Measurements from ENCODE around the gene YEATS2.
"Not testable (repeated sequence)": the region's sequence is repeated elsewhere in the genome, so short reads cannot be mapped to it uniquely, and the experiment has no call there.

YEATS2 gene

DNA sequence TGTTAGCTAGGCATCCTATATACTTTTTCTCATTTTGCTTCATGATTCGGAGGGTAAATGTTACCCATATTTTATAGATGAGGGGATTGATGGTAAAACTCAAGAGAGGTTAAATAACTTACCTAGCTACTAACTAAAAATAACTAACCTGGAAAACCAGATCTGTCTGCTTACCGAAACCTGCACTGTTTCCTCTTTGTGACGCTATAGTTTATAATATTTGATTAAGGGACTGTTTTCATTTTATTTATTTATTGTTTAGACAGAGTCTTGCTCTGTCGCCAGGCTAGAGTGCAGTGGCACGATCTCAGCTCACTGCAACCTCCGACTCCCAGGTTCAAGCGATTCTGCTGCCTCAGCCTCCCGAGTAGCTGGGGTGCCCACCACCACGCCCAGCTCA, 71.9 kb downstream of the YEATS2 start:
- no peak for FAIRE-seq
- TF ChIP-seq POU2F2 (IDR thresholded peaks at IDR 0.05; ENCODE audit: low read depth, low read length) (no peak), TAF1 (IDR thresholded peaks at IDR 0.05; ENCODE audit: low read depth, low read length) (no peak), SPI1 (IDR thresholded peaks at IDR 0.05; ENCODE audit: low read depth, low read length) (no peak)
- no peak for DNase-seq (ENCODE audit: insufficient read length, low spot score)

DNA sequence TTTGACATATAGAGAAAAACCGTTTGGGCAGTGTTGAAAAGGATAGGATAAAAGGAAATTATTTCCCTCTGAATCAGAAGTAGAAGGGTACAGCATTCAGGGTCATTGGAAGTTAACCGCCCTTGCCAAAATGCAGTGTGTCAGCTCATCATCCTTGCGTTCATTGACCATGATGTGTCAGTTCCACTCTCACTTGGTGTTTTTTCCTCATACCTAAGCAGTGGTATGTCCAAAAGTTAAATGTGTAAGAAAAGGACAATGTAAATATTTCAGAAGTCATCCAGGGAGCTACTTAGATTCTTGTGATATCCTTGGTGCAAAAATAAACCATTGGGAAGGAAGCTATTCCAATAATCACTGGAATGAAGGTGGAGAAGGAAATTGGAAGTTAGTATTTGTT, 77.0 kb downstream of the YEATS2 start:
- no peak for FAIRE-seq
- no peak for DNase-seq (ENCODE audit: insufficient read length, low spot score)
- TF ChIP-seq TAF1 (IDR thresholded peaks at IDR 0.05; ENCODE audit: low read depth, low read length) = no peak
- TF ChIP-seq POLR2AphosphoS5 (IDR thresholded peaks at IDR 0.05; ENCODE audit: low read depth, low read length) = no peak
- TF ChIP-seq PAX5 (IDR thresholded peaks at IDR 0.05; ENCODE audit: insufficient read depth, low read length, severe bottlenecking) = no peak
- TF ChIP-seq POLR2A (IDR thresholded peaks at IDR 0.05; ENCODE audit: low read depth, low read length) = no peak
- no peak for TF ChIP-seq SPI1 (IDR thresholded peaks at IDR 0.05; ENCODE audit: low read depth, low read length)
- TF ChIP-seq POU2F2 (IDR thresholded peaks at IDR 0.05; ENCODE audit: low read depth, low read length) = no peak

GRCh38 chr3:183775781-183776180, 78.2 kb downstream of the YEATS2 start:
- FAIRE-seq = no peak
- no peak for DNase-seq (ENCODE audit: insufficient read length, low spot score)

DNA sequence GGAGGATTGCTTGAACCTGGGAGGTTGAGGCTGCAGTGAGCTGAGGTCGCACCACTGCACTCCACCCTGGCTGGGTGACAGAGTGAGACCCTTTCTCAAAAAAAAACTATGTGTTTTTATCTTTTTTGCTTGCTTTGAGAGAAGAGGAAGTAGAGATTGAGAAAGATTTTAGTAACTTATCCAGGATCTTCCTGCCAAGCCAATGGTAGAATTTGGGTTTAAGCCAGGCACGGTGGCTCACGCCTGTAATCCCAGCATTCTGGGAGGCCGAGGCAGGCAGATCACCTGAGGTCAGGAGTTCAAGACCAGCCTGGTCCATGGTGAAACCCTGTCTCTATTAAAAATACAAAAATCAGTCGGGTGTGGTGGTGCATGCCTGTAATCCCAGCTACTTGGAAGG, 78.9 kb downstream of the YEATS2 start:
- not testable (repeated sequence) for DNase-seq (ENCODE audit: insufficient read length, low spot score); FAIRE-seq

More at GRCh38 chr3:183775781-183776180, 78.2 kb downstream of the YEATS2 start:
- no peak for TF ChIP-seq PAX5 (IDR thresholded peaks at IDR 0.05; ENCODE audit: insufficient read depth, low read length, severe bottlenecking)
- TF ChIP-seq TAF1 (IDR thresholded peaks at IDR 0.05; ENCODE audit: low read depth, low read length) = no peak
- no peak for TF ChIP-seq POLR2A (IDR thresholded peaks at IDR 0.05; ENCODE audit: low read depth, low read length)
- no peak for TF ChIP-seq SPI1 (IDR thresholded peaks at IDR 0.05; ENCODE audit: low read depth, low read length)
- TF ChIP-seq POLR2AphosphoS5 (IDR thresholded peaks at IDR 0.05; ENCODE audit: low read depth, low read length) = no peak
- no peak for TF ChIP-seq POU2F2 (IDR thresholded peaks at IDR 0.05; ENCODE audit: low read depth, low read length)

- FAIRE-seq (peak; percentile 5), DNase-seq (ENCODE audit: insufficient read length, low spot score) (no peak)
- TF ChIP-seq POLR2AphosphoS5 (IDR thresholded peaks at IDR 0.05; ENCODE audit: low read depth, low read length) (no peak), SPI1 (IDR thresholded peaks at IDR 0.05; ENCODE audit: low read depth, low read length) (no peak), TAF1 (IDR thresholded peaks at IDR 0.05; ENCODE audit: low read depth, low read length) (no peak), PAX5 (IDR thresholded peaks at IDR 0.05; ENCODE audit: insufficient read depth, low read length, severe bottlenecking) (no peak), POLR2A (IDR thresholded peaks at IDR 0.05; ENCODE audit: low read depth, low read length) (no peak), POU2F2 (IDR thresholded peaks at IDR 0.05; ENCODE audit: low read depth, low read length) (no peak)
These were observed 79.5 kb downstream of the YEATS2 start for GRCh38 chr3:183777016-183777618.

DNA sequence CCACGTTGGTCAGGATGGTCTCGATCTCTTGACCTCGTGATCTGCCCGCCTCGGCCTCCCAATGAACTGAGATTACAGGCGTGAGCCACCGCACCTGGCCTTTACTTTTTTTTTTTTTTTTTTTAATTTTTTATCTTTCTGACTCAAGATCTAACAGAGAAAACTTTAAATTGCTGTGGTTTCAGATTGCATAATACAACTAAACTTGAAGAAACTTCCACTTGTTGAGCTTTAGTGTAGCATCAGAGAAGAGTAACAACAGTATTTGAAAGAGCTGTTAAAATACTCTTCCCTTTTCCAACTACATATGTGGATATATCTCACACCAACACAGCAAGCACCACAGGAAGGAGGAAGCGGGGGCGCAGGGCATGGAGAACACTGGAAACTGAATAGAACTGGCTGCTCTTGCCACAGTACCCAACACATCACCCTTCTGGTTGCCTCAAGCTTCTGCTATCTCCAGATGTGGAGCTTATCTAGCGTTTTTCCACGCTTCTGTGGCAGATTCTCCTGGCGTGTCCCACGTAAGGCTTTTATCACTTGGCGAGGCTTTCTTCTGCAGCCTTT, 82.4 kb downstream of the YEATS2 start:
- FAIRE-seq (no peak), DNase-seq (ENCODE audit: insufficient read length, low spot score) (no peak)
- TF ChIP-seq POLR2A (IDR thresholded peaks at IDR 0.05; ENCODE audit: low read depth, low read length) (no peak), SPI1 (IDR thresholded peaks at IDR 0.05; ENCODE audit: low read depth, low read length) (no peak)

DNA sequence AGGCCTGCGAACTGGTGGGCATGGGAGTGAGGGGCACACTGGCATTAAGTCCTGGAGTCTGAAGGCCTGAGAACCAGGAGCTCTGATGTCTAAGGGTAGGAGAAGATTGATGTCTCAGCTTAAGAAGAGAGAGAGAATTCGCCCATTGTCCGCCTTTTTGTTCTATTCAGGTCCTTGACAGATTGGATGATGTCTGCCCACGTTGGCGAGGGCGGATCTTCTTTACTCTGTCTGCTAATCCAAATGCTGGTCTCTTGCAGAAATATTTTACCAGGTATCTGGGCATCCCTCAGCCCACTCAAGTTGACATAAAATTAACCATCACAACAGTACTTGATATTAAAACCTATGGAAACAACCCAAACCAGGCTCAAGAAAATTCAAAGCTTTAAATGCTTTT, 83.6 kb downstream of the YEATS2 start:
- no peak for FAIRE-seq
- no peak for TF ChIP-seq PAX5 (IDR thresholded peaks at IDR 0.05; ENCODE audit: insufficient read depth, low read length, severe bottlenecking)
- no peak for TF ChIP-seq POU2F2 (IDR thresholded peaks at IDR 0.05; ENCODE audit: low read depth, low read length)
- TF ChIP-seq POLR2A (IDR thresholded peaks at IDR 0.05; ENCODE audit: low read depth, low read length) = no peak

GRCh38 chr3:183782576-183783276, 85.1 kb downstream of the YEATS2 start:
- FAIRE-seq (no peak), DNase-seq (ENCODE audit: insufficient read length, low spot score) (no peak)

More for the DNA sequence above, 83.6 kb downstream of the YEATS2 start:
- no peak for DNase-seq (ENCODE audit: insufficient read length, low spot score)

GRCh38 chr3:183784503-183784902, 86.9 kb downstream of the YEATS2 start:
- DNase-seq (ENCODE audit: insufficient read length, low spot score) = not testable (repeated sequence)

More at GRCh38 chr3:183782576-183783276, 85.1 kb downstream of the YEATS2 start:
- TF ChIP-seq PAX5 (IDR thresholded peaks at IDR 0.05; ENCODE audit: insufficient read depth, low read length, severe bottlenecking) (no peak), TAF1 (IDR thresholded peaks at IDR 0.05; ENCODE audit: low read depth, low read length) (no peak), POLR2A (IDR thresholded peaks at IDR 0.05; ENCODE audit: low read depth, low read length) (no peak), POU2F2 (IDR thresholded peaks at IDR 0.05; ENCODE audit: low read depth, low read length) (no peak), SPI1 (IDR thresholded peaks at IDR 0.05; ENCODE audit: low read depth, low read length) (peak; percentile 60), POLR2AphosphoS5 (IDR thresholded peaks at IDR 0.05; ENCODE audit: low read depth, low read length) (no peak)

DNA sequence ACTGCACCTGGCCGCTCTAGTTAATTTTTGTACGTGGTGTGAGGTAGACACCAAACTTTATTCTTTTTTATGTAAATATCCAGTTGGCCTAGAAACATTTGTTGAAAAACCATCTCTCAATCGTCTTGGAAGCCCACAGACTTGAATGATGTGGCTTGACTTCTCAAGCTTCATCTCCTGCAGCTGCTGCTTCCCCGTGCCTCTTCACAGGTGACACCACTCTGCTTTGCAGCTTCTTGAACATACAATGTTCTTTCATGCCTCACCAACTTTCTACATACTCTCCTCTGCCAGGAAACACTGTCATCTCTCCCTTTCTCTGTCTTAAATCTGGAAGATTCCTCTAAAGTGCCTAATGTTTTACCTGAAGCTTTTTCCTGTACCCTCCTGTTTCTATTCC, 92.2 kb downstream of the YEATS2 start:
- FAIRE-seq = no peak

More at GRCh38 chr3:183784503-183784902, 86.9 kb downstream of the YEATS2 start:
- not testable (repeated sequence) for FAIRE-seq

More for the DNA sequence above, 92.2 kb downstream of the YEATS2 start:
- no peak for TF ChIP-seq PAX5 (IDR thresholded peaks at IDR 0.05; ENCODE audit: insufficient read depth, low read length, severe bottlenecking)
- no peak for TF ChIP-seq POU2F2 (IDR thresholded peaks at IDR 0.05; ENCODE audit: low read depth, low read length)
- no peak for TF ChIP-seq POLR2AphosphoS5 (IDR thresholded peaks at IDR 0.05; ENCODE audit: low read depth, low read length)
- no peak for TF ChIP-seq SPI1 (IDR thresholded peaks at IDR 0.05; ENCODE audit: low read depth, low read length)
- no peak for TF ChIP-seq POLR2A (IDR thresholded peaks at IDR 0.05; ENCODE audit: low read depth, low read length)
- TF ChIP-seq TAF1 (IDR thresholded peaks at IDR 0.05; ENCODE audit: low read depth, low read length) = no peak
- no peak for DNase-seq (ENCODE audit: insufficient read length, low spot score)

All from GM12891 (cell line).